Stomach smooth muscle (tissue), 2 donors: ENCODE results near the gene USF1.

Experiments used
- H3K27ac ChIP-seq: one replicate; pipeline ENCODE4 v1.7.0; 2013; ENCODE audit warnings: mild to moderate bottlenecking, low read length, inconsistent platforms
- H3K27me3 ChIP-seq, 2 donors: one replicate each; pipeline ENCODE4 v1.7.0; 2013; ENCODE audit warnings: low read length in 2 of 2; ENCODE audit not compliant: insufficient read depth in 2 of 2, control insufficient read depth in 1 of 2
- H3K36me3 ChIP-seq, 2 donors: one replicate each; pipeline ENCODE4 v1.7.0; 2013; ENCODE audit warnings: low read length in 2 of 2; ENCODE audit not compliant: control insufficient read depth in 2 of 2, insufficient read depth in 2 of 2
- H3K4me1 ChIP-seq: one replicate; pipeline ENCODE4 v1.7.0; 2013; ENCODE audit warnings: low read length; ENCODE audit not compliant: control insufficient read depth, insufficient read depth
- H3K4me3 ChIP-seq, 2 donors: one replicate each; pipeline ENCODE4 v1.7.0; 2013; ENCODE audit warnings: low read length in 2 of 2
- H3K9ac ChIP-seq, 2 donors: one replicate each; pipeline ENCODE4 v1.7.0; 2013; ENCODE audit warnings: low read length in 2 of 2, mild to moderate bottlenecking in 1 of 2
- H3K9me3 ChIP-seq, 2 donors: one replicate each; pipeline ENCODE4 v1.7.0; 2013; ENCODE audit warnings: low read length in 2 of 2; ENCODE audit not compliant: control insufficient read depth in 2 of 2
- donor health status: healthy.
- donor health status: Pancreatic carcinoma.

Gene USF1

DNA sequence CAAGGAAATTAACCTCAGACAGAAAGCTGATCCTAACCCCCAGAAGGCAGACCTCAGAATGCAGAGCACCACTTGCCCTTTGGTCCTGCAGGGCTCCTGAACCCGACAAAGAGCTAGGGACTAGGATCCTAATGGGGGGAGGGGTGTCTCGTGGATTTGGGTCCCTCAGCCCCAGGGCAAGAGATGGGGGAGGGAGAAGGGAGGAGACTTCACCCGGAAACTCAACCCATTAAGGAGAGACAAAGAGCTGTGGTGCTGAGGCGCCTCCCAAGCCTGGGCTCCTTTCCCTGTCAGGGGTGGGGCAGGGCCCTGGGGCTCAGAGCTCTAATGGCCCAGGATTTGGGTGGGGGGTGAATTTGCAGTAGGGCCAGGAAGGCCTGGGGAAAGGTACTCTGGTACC lies 40.7 kb upstream of the USF1 start:
- Histone ChIP-seq H3K27ac (no peak overlapping the region), H3K36me3 (no peaks in the 10 kb centered on the region), H3K4me1 (no peaks in the 10 kb centered on the region), H3K9me3 (no peaks in the 10 kb centered on the region), H3K4me3 (no peak overlapping the region), H3K9ac (no peak overlapping the region), H3K27me3 (no peaks in the 10 kb centered on the region)

GRCh38 chr1:161085165-161085564 lies 39.4 kb upstream of the USF1 start:
- Histone ChIP-seq H3K27me3 (no peaks in the 10 kb centered on the region), H3K9ac (no peak overlapping the region), H3K9me3 (no peaks in the 10 kb centered on the region), H3K27ac (no peak overlapping the region), H3K4me1 (no peaks in the 10 kb centered on the region), H3K4me3 (no peak overlapping the region), H3K36me3 (no peaks in the 10 kb centered on the region)

DNA sequence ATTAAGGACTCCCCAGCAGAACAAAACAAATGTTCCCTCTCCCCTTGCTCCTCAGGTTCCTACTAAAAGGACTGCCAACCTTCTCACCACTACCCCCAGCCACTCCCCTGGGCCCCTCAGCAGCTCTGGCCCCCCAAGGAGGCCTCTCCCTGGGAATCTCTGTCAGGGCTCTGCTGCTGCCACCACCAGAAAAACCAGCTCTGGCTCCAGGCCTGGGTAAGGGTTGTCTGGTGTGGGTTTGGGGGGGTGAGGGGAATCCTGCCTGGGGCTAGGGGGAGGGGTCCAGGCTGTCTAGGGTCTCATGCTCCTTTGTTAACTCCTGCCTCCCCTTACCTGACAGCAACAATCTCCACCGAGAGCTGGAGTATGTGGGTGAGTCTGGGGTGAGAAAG lies 38.8 kb upstream of the USF1 start:
- H3K4me1 ChIP-seq = no peaks in the 10 kb centered on the region
- H3K9ac ChIP-seq = no peak overlapping the region
- no peak overlapping the region for H3K27ac ChIP-seq
- no peak overlapping the region for H3K4me3 ChIP-seq
- no peaks in the 10 kb centered on the region for H3K36me3 ChIP-seq
- no peaks in the 10 kb centered on the region for H3K9me3 ChIP-seq
- H3K27me3 ChIP-seq = peaks cover 0 to 2% of the 10 kb centered on the region in 2 donors

DNA sequence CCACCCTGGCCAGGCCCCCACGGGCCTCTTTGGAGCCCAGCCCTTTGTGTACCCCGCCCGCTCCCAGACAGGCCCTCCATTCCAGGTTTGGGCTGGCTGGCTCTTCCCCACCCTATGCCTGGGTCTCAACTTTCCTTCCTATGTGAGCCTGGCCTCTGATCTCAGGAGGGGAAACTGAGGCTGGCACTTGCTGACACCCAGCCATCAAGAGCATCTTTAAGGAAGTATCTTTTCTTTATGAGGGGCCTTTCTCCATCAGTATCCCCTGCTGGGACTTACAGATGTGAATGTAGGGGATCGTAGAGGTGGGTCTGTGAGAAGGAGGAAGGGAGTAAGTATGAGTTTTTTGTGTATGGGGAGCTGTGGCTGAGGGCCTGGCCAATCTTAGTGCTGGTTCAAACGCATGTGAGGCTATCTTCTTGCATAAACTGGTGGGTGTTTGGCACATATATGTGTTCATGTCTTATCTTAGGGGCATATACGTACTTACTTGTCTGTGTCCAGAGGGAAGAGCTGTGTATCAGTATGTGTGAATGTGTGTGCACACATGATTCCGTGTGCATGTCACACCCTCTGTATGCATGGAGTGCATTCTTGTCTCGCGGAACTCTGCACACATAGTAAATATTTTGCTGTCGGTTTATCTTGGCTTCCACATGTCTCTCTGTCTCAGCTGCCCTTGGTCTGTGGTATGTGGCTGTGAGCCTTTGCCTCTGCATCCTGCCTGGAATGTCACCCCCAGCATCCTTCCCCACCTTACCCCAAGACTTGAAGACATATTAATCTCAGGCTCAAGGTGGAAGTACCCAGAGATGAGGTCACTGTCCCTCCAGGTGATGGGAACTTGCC lies 38.2 kb upstream of the USF1 start:
- H3K9ac ChIP-seq = no peak overlapping the region
- H3K27ac ChIP-seq = no peak overlapping the region

DNA sequence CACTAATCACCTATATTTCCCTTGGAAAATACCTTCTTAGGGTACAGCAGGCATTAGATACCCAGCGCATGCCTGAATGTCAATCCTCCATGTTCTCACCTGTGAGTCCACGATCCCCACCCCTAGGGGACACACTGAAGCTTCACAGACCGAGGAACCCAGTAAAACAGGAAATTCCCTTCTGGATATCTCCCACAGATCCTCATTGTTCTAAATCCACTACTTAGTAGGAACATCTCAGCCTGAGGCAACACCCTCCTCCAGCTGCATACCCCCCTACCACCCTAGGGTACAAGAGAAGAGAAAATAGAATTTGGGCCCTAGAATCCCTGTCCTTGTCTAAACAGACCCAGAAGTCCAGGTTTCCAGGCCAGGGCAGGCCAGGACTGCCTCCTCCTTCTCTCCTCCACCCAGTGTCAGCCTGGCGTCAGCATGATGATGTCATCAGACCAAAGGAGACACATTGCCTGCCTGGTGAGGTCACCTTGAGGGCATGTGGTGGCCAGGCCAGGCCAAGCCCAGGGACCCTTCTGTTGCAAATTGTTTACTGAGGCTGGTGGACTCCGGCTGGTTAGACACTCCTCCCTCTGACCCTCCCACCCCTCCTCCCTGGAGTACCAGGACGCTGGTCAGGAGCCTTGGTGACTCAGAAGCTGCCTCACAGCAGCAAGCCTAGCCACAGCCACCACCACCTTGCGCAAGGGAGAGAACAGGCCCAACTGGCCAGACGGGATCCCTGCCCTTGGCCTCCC lies 37.4 kb upstream of the USF1 start:
- no peak overlapping the region for H3K9ac ChIP-seq
- H3K27me3 ChIP-seq = peaks cover 0 to 10% of the 10 kb centered on the region in 2 donors
- no peaks in the 10 kb centered on the region for H3K36me3 ChIP-seq
- no peaks in the 10 kb centered on the region for H3K4me1 ChIP-seq
- H3K9me3 ChIP-seq = no peaks in the 10 kb centered on the region
- H3K27ac ChIP-seq = no peak overlapping the region
- no peak overlapping the region for H3K4me3 ChIP-seq

More for the DNA sequence above, 38.2 kb upstream of the USF1 start:
- Histone ChIP-seq H3K4me3 (no peak overlapping the region), H3K4me1 (no peaks in the 10 kb centered on the region), H3K9me3 (no peaks in the 10 kb centered on the region), H3K27me3 (peaks cover 0 to 9% of the 10 kb centered on the region in 2 donors), H3K36me3 (no peaks in the 10 kb centered on the region)

DNA sequence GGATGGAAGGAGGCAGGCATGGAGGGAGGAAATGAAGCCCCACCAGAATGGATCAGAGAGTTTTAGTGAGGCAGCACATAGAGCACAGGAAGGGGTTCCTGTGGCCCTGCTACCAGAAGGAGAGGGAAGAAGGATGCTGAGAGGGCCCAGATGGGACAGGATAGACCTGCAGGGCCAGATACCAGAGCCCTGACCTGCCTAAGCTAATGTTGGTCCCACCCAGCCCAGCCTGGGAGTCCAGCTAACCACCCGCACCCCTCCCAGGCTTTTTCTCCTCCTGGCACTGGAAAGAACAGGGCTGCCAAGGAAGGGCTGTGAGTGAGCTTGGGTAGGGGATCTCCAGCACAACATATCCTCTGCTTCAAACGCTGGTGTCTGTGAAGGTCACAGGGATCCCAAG lies 36.7 kb upstream of the USF1 start:
- Histone ChIP-seq H3K9me3 (no peaks in the 10 kb centered on the region), H3K36me3 (no peaks in the 10 kb centered on the region), H3K4me3 (no peak overlapping the region), H3K27ac (no peak overlapping the region), H3K27me3 (peaks cover 0 to 10% of the 10 kb centered on the region in 2 donors), H3K4me1 (no peaks in the 10 kb centered on the region), H3K9ac (no peak overlapping the region)

DNA sequence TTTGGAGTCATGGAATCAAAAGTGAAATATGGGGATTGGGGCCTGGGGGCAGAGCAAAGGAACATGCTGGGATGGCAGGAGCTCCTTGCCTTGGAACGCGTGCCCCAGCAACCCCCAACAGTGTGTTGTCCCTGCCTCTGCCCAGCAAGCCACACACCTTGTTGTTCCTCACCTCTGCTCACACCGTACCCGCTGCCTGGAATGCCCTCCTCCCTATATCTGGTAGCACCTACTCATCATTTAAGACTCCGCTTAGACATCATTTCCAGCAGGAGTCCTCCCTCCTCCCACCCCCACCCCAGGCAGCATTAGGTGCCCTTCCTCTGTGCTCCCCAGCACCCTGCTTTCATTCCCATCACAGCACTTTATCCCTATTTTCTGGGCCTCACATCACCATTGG lies 35.7 kb upstream of the USF1 start:
- Histone ChIP-seq H3K27ac (no peak overlapping the region), H3K9ac (no peak overlapping the region), H3K4me3 (no peak overlapping the region), H3K9me3 (no peaks in the 10 kb centered on the region), H3K27me3 (peaks cover 0 to 10% of the 10 kb centered on the region in 2 donors), H3K36me3 (no peaks in the 10 kb centered on the region), H3K4me1 (no peaks in the 10 kb centered on the region)

- H3K36me3 ChIP-seq = no peaks in the 10 kb centered on the region
- H3K4me1 ChIP-seq = no peaks in the 10 kb centered on the region
- peaks cover 0 to 10% of the 10 kb centered on the region in 2 donors for H3K27me3 ChIP-seq
- no peak overlapping the region for H3K27ac ChIP-seq
- no peak overlapping the region for H3K4me3 ChIP-seq
- H3K9me3 ChIP-seq = no peaks in the 10 kb centered on the region
- H3K9ac ChIP-seq = no peak overlapping the region
These were observed 34.9 kb upstream of the USF1 start for GRCh38 chr1:161080441-161081405.

- H3K4me1 ChIP-seq = no peaks in the 10 kb centered on the region
- no peak overlapping the region for H3K27ac ChIP-seq
These were observed 33.8 kb upstream of the USF1 start for GRCh38 chr1:161079436-161080110.

GRCh38 chr1:161077426-161077825 lies 31.6 kb upstream of the USF1 start:
- H3K36me3 ChIP-seq = no peaks in the 10 kb centered on the region
- no peak overlapping the region for H3K9ac ChIP-seq

More at GRCh38 chr1:161079436-161080110, 33.8 kb upstream of the USF1 start:
- H3K36me3 ChIP-seq = no peaks in the 10 kb centered on the region
- H3K9ac ChIP-seq = no peak overlapping the region
- H3K4me3 ChIP-seq = no peak overlapping the region
- no peaks in the 10 kb centered on the region for H3K9me3 ChIP-seq
- peaks cover 0 to 10% of the 10 kb centered on the region in 2 donors for H3K27me3 ChIP-seq

More at GRCh38 chr1:161077426-161077825, 31.6 kb upstream of the USF1 start:
- Histone ChIP-seq H3K4me3 (no peak overlapping the region), H3K9me3 (no peaks in the 10 kb centered on the region), H3K27ac (no peak overlapping the region), H3K27me3 (peaks cover 0 to 10% of the 10 kb centered on the region in 2 donors), H3K4me1 (no peaks in the 10 kb centered on the region)
